Measurements from ENCODE around the gene MOSPD2. TPM values are rescaled to one million over a fixed set of nuclear protein-coding genes. Genes with fewer than 3 reads are reported as not detected.

Gene MOSPD2
- total and polyA plus RNA-seq, 2 experiments from 2014 or later, result 8.2 to 21.1 TPM

DNA sequence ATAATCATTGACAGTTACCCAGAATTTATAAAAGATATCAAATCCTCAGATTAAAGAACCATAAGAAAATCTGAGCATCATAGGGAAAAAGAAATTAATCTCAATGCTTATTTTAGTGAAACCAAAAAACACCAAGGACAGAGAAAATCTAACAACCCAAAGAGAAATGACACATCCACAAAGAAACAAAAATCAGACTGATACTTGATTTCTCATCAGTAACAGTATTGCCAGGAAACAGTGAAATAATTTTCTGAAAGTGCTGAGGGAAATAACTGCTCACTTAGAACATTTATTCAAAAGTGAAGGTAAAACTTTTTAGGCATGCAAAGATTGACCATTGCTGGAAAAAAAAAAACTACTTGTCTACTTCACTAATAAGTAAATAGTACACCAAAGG, 10.6 kb downstream of the MOSPD2 start:
- Histone ChIP-seq H3K4me1 (ENCODE audit: insufficient read depth) (no peaks in the 10 kb centered on the region), H3K4me3 (no peak overlapping the region), H3K27me3 (no peaks in the 10 kb centered on the region), H4K20me1 (ENCODE audit: insufficient read depth, poor library complexity, severe bottlenecking) (no peaks in the 10 kb centered on the region), H3K79me2 (peaks cover 4% of the 10 kb centered on the region), H3K4me2 (no peak overlapping the region), H3K9me2 (replicated peaks; ENCODE audit: insufficient read depth) (no peaks in the 10 kb centered on the region), H3K36me3 (replicated peaks; ENCODE audit: insufficient read depth, low read depth) (no peaks in the 10 kb centered on the region), H3K9me3 (ENCODE audit: low read depth) (peaks cover 3% of the 10 kb centered on the region), H3K27ac (no peak overlapping the region), H2AFZ (no peak overlapping the region)
- no peak for DNase-seq (ENCODE audit: low spot score)
- no peak for TF ChIP-seq EZH2phosphoT487 (IDR thresholded peaks at IDR 0.05; ENCODE audit: low read depth, severe bottlenecking, unreplicated experiment)
- TF ChIP-seq, protein P1, sequence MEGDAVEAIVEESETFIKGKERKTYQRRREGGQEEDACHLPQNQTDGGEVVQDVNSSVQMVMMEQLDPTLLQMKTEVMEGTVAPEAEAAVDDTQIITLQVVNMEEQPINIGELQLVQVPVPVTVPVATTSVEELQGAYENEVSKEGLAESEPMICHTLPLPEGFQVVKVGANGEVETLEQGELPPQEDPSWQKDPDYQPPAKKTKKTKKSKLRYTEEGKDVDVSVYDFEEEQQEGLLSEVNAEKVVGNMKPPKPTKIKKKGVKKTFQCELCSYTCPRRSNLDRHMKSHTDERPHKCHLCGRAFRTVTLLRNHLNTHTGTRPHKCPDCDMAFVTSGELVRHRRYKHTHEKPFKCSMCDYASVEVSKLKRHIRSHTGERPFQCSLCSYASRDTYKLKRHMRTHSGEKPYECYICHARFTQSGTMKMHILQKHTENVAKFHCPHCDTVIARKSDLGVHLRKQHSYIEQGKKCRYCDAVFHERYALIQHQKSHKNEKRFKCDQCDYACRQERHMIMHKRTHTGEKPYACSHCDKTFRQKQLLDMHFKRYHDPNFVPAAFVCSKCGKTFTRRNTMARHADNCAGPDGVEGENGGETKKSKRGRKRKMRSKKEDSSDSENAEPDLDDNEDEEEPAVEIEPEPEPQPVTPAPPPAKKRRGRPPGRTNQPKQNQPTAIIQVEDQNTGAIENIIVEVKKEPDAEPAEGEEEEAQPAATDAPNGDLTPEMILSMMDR (IDR thresholded peaks at IDR 0.05; ENCODE audit: poor library complexity), result no peak
- TF ChIP-seq EZH2 (IDR thresholded peaks at IDR 0.05; ENCODE audit: borderline replicate concordance), result no peak

DNA sequence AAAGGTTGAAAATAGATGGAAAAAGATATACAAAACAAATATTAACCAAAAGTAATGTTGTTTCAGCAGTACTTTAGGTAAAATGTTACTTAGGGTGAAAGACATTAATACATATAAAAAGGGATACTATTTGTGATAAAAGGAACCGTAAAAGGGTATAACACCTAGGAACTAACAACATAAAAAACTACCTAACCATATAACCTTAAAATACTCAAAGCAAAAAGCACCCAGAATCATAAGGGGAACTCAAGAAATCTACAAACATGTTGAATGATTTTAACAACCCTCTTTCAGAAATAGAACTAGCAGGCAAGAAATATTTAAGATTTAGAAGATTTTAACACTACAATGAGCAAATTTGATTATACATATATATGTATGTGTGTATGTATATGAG, 11.5 kb downstream of the MOSPD2 start:
- Histone ChIP-seq H3K4me3 (no peak overlapping the region), H3K4me2 (no peak overlapping the region), H2AFZ (no peak overlapping the region), H3K79me2 (peaks cover 2% of the 10 kb centered on the region), H3K27ac (no peak overlapping the region), H3K9me3 (ENCODE audit: low read depth) (peaks cover 3% of the 10 kb centered on the region), H3K27me3 (no peaks in the 10 kb centered on the region), H3K4me1 (ENCODE audit: insufficient read depth) (no peaks in the 10 kb centered on the region), H3K36me3 (replicated peaks; ENCODE audit: insufficient read depth, low read depth) (no peaks in the 10 kb centered on the region), H4K20me1 (ENCODE audit: insufficient read depth, poor library complexity, severe bottlenecking) (no peaks in the 10 kb centered on the region), H3K9me2 (replicated peaks; ENCODE audit: insufficient read depth) (no peaks in the 10 kb centered on the region)
- no peak for TF ChIP-seq EZH2phosphoT487 (IDR thresholded peaks at IDR 0.05; ENCODE audit: low read depth, severe bottlenecking, unreplicated experiment)
- TF ChIP-seq, protein P1 (IDR thresholded peaks at IDR 0.05; ENCODE audit: poor library complexity), result no peak
- DNase-seq (ENCODE audit: low spot score), result no peak
- WGBS (ENCODE audit: low lambda C conversion rate, missing lambda C conversion rate), result 85% methylated on average over 1 of the region's 1 CpG

DNA sequence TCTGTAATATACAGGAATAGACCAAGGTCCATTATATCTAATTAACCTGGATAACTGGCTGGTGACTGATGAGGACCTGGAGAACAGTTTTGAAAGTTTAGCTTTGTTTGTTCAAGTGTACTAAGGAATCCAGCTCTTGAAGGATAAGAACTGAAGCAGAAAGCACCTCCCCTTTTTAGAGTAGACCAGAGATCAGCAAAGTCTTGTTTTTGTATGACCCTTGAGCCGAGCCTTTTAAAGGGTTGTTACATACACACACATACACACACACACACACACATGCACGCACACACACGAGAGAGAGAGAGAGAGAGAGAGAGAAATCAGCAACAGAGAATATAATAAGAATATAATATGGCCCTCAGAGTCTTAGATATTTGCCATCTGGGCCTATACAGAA, 13.0 kb downstream of the MOSPD2 start:
- H3K4me3 ChIP-seq, result no peak overlapping the region
- H2AFZ ChIP-seq, result no peak overlapping the region
- H3K4me1 ChIP-seq (ENCODE audit: insufficient read depth), result no peaks in the 10 kb centered on the region
- H3K9me2 ChIP-seq (replicated peaks; ENCODE audit: insufficient read depth), result no peaks in the 10 kb centered on the region
- peak; percentile 3 for DNase-seq (ENCODE audit: low spot score)
- no peak overlapping the region for H3K27ac ChIP-seq
- 36% methylated on average over 3 of the region's 3 CpGs for WGBS (ENCODE audit: low lambda C conversion rate, missing lambda C conversion rate)
- no peaks in the 10 kb centered on the region for H4K20me1 ChIP-seq (ENCODE audit: insufficient read depth, poor library complexity, severe bottlenecking)
- H3K79me2 ChIP-seq, result no peaks in the 10 kb centered on the region
- TF ChIP-seq EZH2phosphoT487 (IDR thresholded peaks at IDR 0.05; ENCODE audit: low read depth, severe bottlenecking, unreplicated experiment) (no peak), EZH2 (IDR thresholded peaks at IDR 0.05; ENCODE audit: borderline replicate concordance) (no peak)
- TF ChIP-seq, protein P1 (IDR thresholded peaks at IDR 0.05; ENCODE audit: poor library complexity), result no peak
- H3K4me2 ChIP-seq, result no peak overlapping the region
- H3K9me3 ChIP-seq (ENCODE audit: low read depth), result peaks cover 3% of the 10 kb centered on the region
- no peaks in the 10 kb centered on the region for H3K27me3 ChIP-seq
- no peaks in the 10 kb centered on the region for H3K36me3 ChIP-seq (replicated peaks; ENCODE audit: insufficient read depth, low read depth)

DNA sequence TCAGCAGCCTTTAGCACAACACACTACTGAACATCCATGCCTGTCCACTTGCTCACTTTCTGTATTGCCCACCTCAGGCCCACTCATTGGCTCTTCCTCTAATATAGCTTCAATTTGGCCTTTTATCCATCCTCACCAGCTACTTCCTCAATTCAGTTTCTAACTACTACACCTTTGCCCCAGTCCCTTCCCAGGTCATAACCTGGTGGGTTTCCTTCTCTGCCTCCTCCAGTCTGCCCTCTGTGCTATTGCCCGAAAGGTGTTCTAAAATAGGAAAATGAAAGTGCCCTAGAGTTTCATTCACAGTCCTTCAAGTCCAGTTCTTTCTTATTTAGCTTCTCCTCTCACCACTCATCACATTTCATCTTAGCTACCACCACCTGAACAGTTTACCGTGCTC, 23.1 kb downstream of the MOSPD2 start:
- no peak overlapping the region for H2AFZ ChIP-seq
- H3K9me3 ChIP-seq (ENCODE audit: low read depth), result no peaks in the 10 kb centered on the region
- H3K27ac ChIP-seq, result no peak overlapping the region
- no peak overlapping the region for H3K4me3 ChIP-seq
- no peaks in the 10 kb centered on the region for H3K9me2 ChIP-seq (replicated peaks; ENCODE audit: insufficient read depth)
- no peak overlapping the region for H3K4me2 ChIP-seq
- H3K79me2 ChIP-seq, result no peaks in the 10 kb centered on the region
- no peaks in the 10 kb centered on the region for H3K36me3 ChIP-seq (replicated peaks; ENCODE audit: insufficient read depth, low read depth)
- no peaks in the 10 kb centered on the region for H3K27me3 ChIP-seq
- no peaks in the 10 kb centered on the region for H3K4me1 ChIP-seq (ENCODE audit: insufficient read depth)
- WGBS (ENCODE audit: low lambda C conversion rate, missing lambda C conversion rate), result 88% methylated on average over 2 of the region's 2 CpGs
- no peaks in the 10 kb centered on the region for H4K20me1 ChIP-seq (ENCODE audit: insufficient read depth, poor library complexity, severe bottlenecking)
- TF ChIP-seq EZH2 (IDR thresholded peaks at IDR 0.05; ENCODE audit: borderline replicate concordance) (no peak), EZH2phosphoT487 (IDR thresholded peaks at IDR 0.05; ENCODE audit: low read depth, severe bottlenecking, unreplicated experiment) (no peak)
- TF ChIP-seq, protein P1 (IDR thresholded peaks at IDR 0.05; ENCODE audit: poor library complexity), result no peak
- DNase-seq (ENCODE audit: low spot score), result no peak
